Psoas muscle (tissue), 8 donors: Measurements from ENCODE around the gene PDE4D. TPM values are rescaled to one million over a fixed set of nuclear protein-coding genes. Genes with fewer than 3 reads are reported as not detected.

Source experiments
- ATAC-seq, 4 donors: fragments of 200-7000 bp; cut with Tn5 transposase; one replicate each; pipeline ENCODE4 v1.9.1; 2020; ENCODE audit warnings: moderate library complexity in 3 of 4, mild to moderate bottlenecking in 2 of 4
- DNase-seq, 2 donors: peaks; one replicate each; pipeline ENCODE4 v3.0.0-alpha.2; 2020
- H3K27ac ChIP-seq: fragments of 200-600 bp; one replicate; pipeline ENCODE4 v1.8.0; 2022
- H3K27me3 ChIP-seq, 3 donors: fragments of 200-600 bp in 1 of 3; one replicate each; pipeline versions ENCODE4 v1.6.1 to v1.8.0; 2013 to 2022; ENCODE audit warnings: low read length in 2 of 3, mild to moderate bottlenecking in 2 of 3, moderate library complexity in 1 of 3; ENCODE audit not compliant: insufficient read depth in 3 of 3
- H3K36me3 ChIP-seq, 2 donors: fragments of 200-600 bp in 1 of 2; one replicate each; pipeline versions ENCODE4 v1.6.1 to v1.8.0; 2013 to 2022; ENCODE audit warnings: low read depth in 1 of 2, mild to moderate bottlenecking in 1 of 2, moderate library complexity in 1 of 2; ENCODE audit not compliant: insufficient read depth in 1 of 2
- H3K4me1 ChIP-seq: fragments of 200-600 bp; one replicate; pipeline ENCODE4 v1.8.0; 2022
- H3K4me3 ChIP-seq: fragments of 200-600 bp; one replicate; pipeline ENCODE4 v1.8.0; 2022; ENCODE audit warnings: mild to moderate bottlenecking
- H3K9me3 ChIP-seq: fragments of 200-600 bp; one replicate; pipeline ENCODE4 v1.8.0; 2022
- WGBS, 3 donors: extraction: QIAGEN DNeasy Blood & Tissue Kit; methylation state at CpG; one replicate each; pipeline versions ENCODE4 v1.1.6 to v1.1.7; 2013; 5-methylcytosine and 5-hydroxymethylcytosine counted together
- intact Hi-C, 2 donors: fragments of 100-400 bp; cut with DNase I; formaldehyde crosslinking; loops; one replicate each; pipeline versions ENCODE4 v1.11.0 to v1.14.2; 2022
- polyA plus RNA-seq, 3 donors: library from polyadenylated mRNA; stranded (reverse); fragments of 200-250 nt; gene quantifications; one replicate each; pipeline ENCODE4 v1.2.3, GENCODE V29; 2013
- total RNA-seq, 4 donors: library from RNA; stranded (reverse); fragmentation: NEBNext Ultra II Directional in 2 of 4; extraction: Animal tissue kit (Norgen Biotek cat#: 25700) in 2 of 4; gene quantifications; one replicate each; pipeline versions ENCODE4 v1.2.1 to v1.2.4, GENCODE V29; 2021 to 2023
- TF ChIP-seq, protein P1 (sequence below): fragments of 200-600 bp; IDR thresholded peaks from one replicate; pipeline ENCODE4 v1.8.0; 2022; ENCODE audit warnings: antibody characterized with exemption
- donor health status: healthy with polysubstance abuse.
- donor health status: DM: no; HTN: no; CAD: no; lungs with moderate emphysema.
- donor health status: Bipolar disorder and iron deficiency.
- donor health status: healthy.
- donor health status: DM: yes; HTN: yes; CAD: no.
- donor health status: DM: no; HTN: no; CAD: no.
- donor health status: DM: no; HTN: no; CAD: no.
- donor health status: DM: yes; HTN: yes; CAD: no.

The PDE4D gene
- total and polyA plus RNA-seq, 7 donors = 42.6 to 283 (median 88.7) TPM

DNA sequence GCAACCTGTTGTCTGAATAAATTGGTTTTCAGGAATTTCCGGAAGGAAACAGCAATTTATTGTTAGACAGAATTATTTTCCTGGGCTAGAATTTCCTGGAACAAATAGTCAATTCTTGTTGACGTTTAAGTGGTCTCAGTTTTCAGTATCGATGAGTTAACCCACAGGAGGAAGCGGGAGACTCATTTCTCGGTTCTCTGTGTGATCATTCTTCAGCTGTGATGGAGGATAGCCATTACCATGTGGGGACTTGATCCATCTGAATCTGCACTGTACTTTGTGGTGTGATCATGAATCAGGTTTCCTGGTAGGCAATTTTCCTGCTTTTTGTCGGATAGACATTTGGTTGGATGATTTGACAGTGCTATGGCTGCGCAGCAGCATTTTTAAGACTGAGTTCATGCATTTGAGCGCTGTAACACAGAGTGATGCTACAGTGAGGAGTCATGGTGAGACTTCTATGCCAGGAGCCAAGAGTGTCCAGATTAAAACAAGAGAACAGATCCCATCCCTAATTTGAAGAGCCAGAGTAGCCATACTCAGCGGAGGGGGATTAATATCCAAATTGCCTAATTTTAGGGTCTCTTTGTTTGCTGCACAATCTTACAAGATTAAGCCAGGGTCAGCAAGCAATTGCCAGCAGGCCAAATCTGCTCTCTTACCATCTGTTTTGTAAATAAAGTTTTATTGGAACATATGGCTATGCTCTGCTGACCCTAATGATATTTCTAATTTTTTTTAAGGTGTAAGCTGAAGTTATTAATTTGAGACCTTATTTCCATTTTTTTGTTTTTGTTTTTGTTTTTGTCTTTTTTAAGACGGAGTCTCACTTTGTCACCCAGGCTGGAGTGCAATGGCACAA, 954.7 kb downstream of the PDE4D start:
- intact Hi-C loops = no loop called here
- H3K4me3 ChIP-seq = no peak overlapping the region
- no peak for ATAC-seq
- H3K4me1 ChIP-seq = no peaks in the 10 kb centered on the region
- H3K27ac ChIP-seq = no peak overlapping the region
- DNase-seq = no peak
- H3K9me3 ChIP-seq = no peaks in the 10 kb centered on the region
- H3K36me3 ChIP-seq = no peaks in the 10 kb centered on the region
- H3K27me3 ChIP-seq = no peaks in the 10 kb centered on the region
- TF ChIP-seq, protein P1, sequence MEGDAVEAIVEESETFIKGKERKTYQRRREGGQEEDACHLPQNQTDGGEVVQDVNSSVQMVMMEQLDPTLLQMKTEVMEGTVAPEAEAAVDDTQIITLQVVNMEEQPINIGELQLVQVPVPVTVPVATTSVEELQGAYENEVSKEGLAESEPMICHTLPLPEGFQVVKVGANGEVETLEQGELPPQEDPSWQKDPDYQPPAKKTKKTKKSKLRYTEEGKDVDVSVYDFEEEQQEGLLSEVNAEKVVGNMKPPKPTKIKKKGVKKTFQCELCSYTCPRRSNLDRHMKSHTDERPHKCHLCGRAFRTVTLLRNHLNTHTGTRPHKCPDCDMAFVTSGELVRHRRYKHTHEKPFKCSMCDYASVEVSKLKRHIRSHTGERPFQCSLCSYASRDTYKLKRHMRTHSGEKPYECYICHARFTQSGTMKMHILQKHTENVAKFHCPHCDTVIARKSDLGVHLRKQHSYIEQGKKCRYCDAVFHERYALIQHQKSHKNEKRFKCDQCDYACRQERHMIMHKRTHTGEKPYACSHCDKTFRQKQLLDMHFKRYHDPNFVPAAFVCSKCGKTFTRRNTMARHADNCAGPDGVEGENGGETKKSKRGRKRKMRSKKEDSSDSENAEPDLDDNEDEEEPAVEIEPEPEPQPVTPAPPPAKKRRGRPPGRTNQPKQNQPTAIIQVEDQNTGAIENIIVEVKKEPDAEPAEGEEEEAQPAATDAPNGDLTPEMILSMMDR = no peak
- 87 to 90% (median 89%) methylated on average over 10 of the region's 10 CpGs for WGBS, 3 donors

DNA sequence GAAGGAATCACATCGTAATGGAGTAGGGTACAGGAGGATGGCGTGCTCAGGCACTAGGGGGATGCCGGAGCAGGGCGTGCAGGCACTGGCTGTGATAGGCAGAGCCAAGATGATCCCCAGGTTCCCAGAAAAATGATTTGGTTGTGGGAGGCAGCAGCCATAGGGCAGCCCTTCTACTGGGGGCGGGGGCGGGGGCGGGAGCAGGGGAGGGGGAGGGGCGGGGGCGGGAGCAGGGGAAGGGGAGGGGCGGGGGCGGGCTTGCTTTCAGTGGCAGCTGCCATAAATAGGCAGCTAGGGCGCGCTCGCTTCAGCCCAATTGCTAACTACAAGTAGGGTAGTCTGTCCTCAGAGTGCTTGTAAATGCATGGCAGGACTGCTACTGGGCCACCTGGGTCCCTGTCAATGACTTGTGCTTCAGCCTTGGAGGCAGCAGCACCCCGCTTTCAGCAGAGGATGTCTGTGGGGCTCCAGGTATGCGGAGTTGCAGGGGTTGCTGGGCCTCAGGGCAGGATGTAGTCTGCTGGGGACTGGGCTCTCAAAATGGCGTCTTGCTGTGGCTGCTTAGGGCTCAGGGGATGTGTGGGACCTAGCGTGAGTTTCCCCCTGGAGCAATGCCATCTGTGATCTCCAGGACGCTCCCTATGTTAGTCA, 956.4 kb downstream of the PDE4D start:
- DNase-seq = no peak
- Histone ChIP-seq H3K4me3 (no peak overlapping the region), H3K9me3 (no peaks in the 10 kb centered on the region), H3K27me3 (no peaks in the 10 kb centered on the region), H3K27ac (no peak overlapping the region), H3K4me1 (no peaks in the 10 kb centered on the region), H3K36me3 (no peaks in the 10 kb centered on the region)
- no peak for ATAC-seq
- intact Hi-C loops = no loop called here
- 83 to 96% (median 95%) methylated on average over 12 to 15 of the region's 19 CpGs for WGBS, 3 donors
- TF ChIP-seq, protein P1 = no peak

DNA sequence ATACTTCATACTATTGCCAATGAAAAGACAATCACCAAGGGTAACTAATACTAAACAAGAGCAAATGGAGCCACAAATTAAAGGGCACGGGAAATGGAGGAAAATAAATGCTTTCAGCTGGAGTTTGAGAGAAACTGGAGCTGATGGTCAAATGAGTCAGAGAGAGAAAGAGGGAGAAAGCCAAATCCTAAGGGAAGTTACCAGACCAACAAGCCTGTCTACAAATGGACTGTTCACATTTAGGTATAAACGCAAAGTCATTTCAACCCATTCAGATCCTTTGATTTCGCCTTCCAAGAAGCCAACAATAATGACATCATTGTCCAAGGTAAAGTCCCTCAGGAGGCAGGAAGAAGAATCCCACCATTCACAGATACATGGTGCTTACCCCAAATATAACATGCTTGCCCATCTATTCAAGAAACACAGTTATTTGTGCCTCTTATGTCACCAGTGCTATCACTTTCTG, 958.9 kb downstream of the PDE4D start:
- Histone ChIP-seq H3K27me3 (no peaks in the 10 kb centered on the region), H3K9me3 (no peaks in the 10 kb centered on the region), H3K4me1 (no peaks in the 10 kb centered on the region), H3K4me3 (no peak overlapping the region), H3K36me3 (no peaks in the 10 kb centered on the region), H3K27ac (no peak overlapping the region)
- intact Hi-C loops = loop anchor here in 1 of 2 donors (5.0 kb wide), 1 partner anchor 33 kb away; no protein-coding TSS in a partner anchor
- no peak for ATAC-seq
- TF ChIP-seq, protein P1 = no peak
- no peak for DNase-seq
- WGBS, 3 donors = 38 to 76% (median 41%) methylated on average over 3 of the region's 3 CpGs

DNA sequence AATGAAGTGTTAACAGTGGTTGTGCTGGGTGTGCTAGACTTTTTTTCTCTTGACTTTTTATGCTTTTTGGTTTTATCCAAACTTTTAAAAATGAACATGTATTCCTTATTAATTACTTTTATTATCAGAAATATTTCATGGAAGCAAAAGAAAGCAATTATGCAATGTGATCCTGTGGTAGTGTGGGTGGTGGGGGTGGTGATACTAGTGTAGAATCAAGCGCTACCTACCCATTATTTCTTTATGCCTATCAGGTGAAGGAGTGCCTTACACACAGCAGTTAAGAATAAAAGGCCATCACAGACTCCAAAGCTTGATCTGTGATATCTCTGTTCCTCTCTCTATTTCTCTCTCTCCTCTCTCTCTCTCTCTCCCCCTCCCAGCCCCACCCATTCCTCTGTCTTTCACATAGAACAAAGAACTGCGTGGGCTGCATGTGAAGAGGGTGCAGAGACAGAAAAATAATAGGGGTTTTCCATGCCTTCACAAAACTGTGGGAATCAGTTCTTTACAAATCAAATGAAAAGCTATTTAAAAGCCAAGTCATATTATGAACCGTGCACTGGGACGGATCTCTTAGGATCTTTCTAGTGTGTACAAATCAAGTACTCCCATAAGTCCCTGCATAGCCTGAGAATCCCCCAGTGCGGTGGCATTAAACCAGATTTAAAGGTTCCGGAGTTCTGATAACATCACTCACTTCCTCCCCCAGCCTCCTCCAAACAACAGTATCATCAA, 959.5 kb downstream of the PDE4D start:
- H3K4me1 ChIP-seq = no peaks in the 10 kb centered on the region
- intact Hi-C loops = loop anchor here in 1 of 2 donors (5.0 kb wide), 1 partner anchor 33 kb away; no protein-coding TSS in a partner anchor
- DNase-seq = no peak
- ATAC-seq = no peak
- no peaks in the 10 kb centered on the region for H3K36me3 ChIP-seq
- H3K9me3 ChIP-seq = no peaks in the 10 kb centered on the region
- H3K27me3 ChIP-seq = no peaks in the 10 kb centered on the region
- no peak overlapping the region for H3K27ac ChIP-seq
- no peak overlapping the region for H3K4me3 ChIP-seq
- TF ChIP-seq, protein P1 = no peak
- WGBS, 3 donors = 44 to 57% (median 47%) methylated on average over 6 of the region's 6 CpGs
